ENCODE results near the gene ASTN2. TPM values are rescaled to one million over a fixed set of nuclear protein-coding genes. Genes with fewer than 3 reads are reported as not detected.

Gene ASTN2
- total and polyA plus RNA-seq, 2 donors (not counting 3 experiments of a cell fraction or from before 2014, with no cell fraction given) = 1.0 to 1.9 TPM

DNA sequence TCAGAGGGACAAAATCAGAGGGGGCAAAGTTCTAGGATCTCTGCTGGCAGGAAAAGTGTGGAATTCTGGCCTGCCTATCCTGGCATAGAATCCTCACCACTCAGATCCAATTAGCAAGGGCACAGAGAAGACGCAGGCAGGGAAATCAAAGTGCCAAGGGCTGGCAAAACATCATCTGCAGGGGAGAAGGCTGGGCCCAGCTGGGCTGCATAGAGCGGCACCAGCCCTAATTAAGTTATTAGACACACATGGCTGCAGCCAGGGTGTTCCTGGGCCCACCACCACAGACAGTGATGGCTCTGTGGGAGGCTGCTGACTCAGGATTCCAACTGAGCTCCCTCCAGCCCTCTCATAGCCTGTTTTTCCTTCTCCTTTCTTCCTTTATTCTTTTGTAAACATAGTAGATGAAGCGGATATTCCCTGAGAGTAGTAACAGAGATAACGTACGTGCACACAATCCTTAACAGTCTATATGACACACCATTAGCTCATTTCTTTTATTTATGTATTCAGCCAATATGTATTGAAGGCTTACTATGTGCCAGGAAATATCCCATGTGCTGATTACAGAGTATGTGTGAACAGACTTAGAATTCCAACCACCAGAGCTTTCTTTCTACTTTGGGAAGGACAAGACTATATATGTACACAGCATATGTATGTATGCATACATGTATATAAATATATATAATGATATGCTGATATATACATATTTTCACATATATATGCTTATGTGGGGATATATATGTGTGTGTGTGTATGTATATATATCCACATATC is 236.1 kb downstream of the ASTN2 start:
- H2AFZ ChIP-seq (ENCODE audit: low read depth, low read length) = no peak overlapping the region
- no peak overlapping the region for H3K9ac ChIP-seq (replicated peaks; ENCODE audit: extremely low read depth, insufficient read depth, low read length)

More for the DNA sequence above, 236.1 kb downstream of the ASTN2 start:
- no peak for DNase-seq (ENCODE audit: low read depth, low spot score)
- no peaks in the 10 kb centered on the region for H3K36me3 ChIP-seq (ENCODE audit: control insufficient read depth in 2 of 2, extremely low read depth in 1 of 2, insufficient read depth in 2 of 2, low read length in 2 of 2)
- intact Hi-C loops (cut with micrococcal nuclease) = no loop called here
- H3K9me1 ChIP-seq (replicated peaks; ENCODE audit: control insufficient read depth, extremely low read depth, insufficient read depth, low read length) = no peaks in the 10 kb centered on the region
- FAIRE-seq = no peak
- H3K79me2 ChIP-seq (ENCODE audit: control insufficient read depth, insufficient read depth, low read length) = no peaks in the 10 kb centered on the region
- H4K20me1 ChIP-seq (replicated peaks; ENCODE audit: control insufficient read depth, extremely low read depth, insufficient read depth, low read length) = no peaks in the 10 kb centered on the region
- CTCF ChIA-PET = no interaction called here
- TF ChIP-seq EZH2 (IDR thresholded peaks at IDR 0.05; ENCODE audit: borderline replicate concordance, low read depth, low read length, severe bottlenecking) = no peak
- TF ChIP-seq MYC (IDR thresholded peaks at IDR 0.05; ENCODE audit: low read depth, low read length) = no peak
- TF ChIP-seq, protein P1, sequence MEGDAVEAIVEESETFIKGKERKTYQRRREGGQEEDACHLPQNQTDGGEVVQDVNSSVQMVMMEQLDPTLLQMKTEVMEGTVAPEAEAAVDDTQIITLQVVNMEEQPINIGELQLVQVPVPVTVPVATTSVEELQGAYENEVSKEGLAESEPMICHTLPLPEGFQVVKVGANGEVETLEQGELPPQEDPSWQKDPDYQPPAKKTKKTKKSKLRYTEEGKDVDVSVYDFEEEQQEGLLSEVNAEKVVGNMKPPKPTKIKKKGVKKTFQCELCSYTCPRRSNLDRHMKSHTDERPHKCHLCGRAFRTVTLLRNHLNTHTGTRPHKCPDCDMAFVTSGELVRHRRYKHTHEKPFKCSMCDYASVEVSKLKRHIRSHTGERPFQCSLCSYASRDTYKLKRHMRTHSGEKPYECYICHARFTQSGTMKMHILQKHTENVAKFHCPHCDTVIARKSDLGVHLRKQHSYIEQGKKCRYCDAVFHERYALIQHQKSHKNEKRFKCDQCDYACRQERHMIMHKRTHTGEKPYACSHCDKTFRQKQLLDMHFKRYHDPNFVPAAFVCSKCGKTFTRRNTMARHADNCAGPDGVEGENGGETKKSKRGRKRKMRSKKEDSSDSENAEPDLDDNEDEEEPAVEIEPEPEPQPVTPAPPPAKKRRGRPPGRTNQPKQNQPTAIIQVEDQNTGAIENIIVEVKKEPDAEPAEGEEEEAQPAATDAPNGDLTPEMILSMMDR (IDR thresholded peaks at IDR 0.05; ENCODE audit: extremely low read depth in 1 of 2, insufficient read depth in 1 of 2, low read depth in 1 of 2, low read length in 2 of 2) = no peak
- TF ChIP-seq FOS (IDR thresholded peaks at IDR 0.05; ENCODE audit: borderline replicate concordance, insufficient read depth, low read length) = no peak
- TF ChIP-seq GATA2 (IDR thresholded peaks at IDR 0.05; ENCODE audit: insufficient read depth, insufficient read length, low read depth, low read length) = no peak
- TF ChIP-seq POLR2AphosphoS5 (IDR thresholded peaks at IDR 0.05; ENCODE audit: insufficient read depth, low read depth, low read length) = no peak
- TF ChIP-seq, protein P2, sequence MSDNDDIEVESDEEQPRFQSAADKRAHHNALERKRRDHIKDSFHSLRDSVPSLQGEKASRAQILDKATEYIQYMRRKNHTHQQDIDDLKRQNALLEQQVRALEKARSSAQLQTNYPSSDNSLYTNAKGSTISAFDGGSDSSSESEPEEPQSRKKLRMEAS (IDR thresholded peaks at IDR 0.05; ENCODE audit: insufficient read depth, insufficient read length) = no peak
- no peak for TF ChIP-seq JUN (IDR thresholded peaks at IDR 0.05; ENCODE audit: borderline replicate concordance, insufficient read depth, insufficient read length, low read depth)
- TF ChIP-seq POLR2A (IDR thresholded peaks at IDR 0.05; ENCODE audit: low read depth, low read length) = no peak
- no TSS peak for BruUV-seq (replicated peaks)
- POLR2A ChIA-PET = no interaction called here
- no peak overlapping the region for H3K27ac ChIP-seq (ENCODE audit: insufficient read depth, low read depth, low read length)
- H3K27me3 ChIP-seq (ENCODE audit: control insufficient read depth in 2 of 2, insufficient read depth in 2 of 2, low read length in 2 of 2) = no peaks in the 10 kb centered on the region
- no peak overlapping the region for H3K4me2 ChIP-seq (ENCODE audit: insufficient read depth, low read length)
- H3K4me1 ChIP-seq (ENCODE audit: control insufficient read depth, extremely low read depth, insufficient read depth, low read length) = no peaks in the 10 kb centered on the region
- no peak overlapping the region for H3K4me3 ChIP-seq (replicated peaks in 1 of 3; ENCODE audit: insufficient read depth in 1 of 3, low read depth in 1 of 3, low read length in 3 of 3)
- peaks cover 2% of the 10 kb centered on the region for H3K9me3 ChIP-seq (replicated peaks; ENCODE audit: control insufficient read depth, insufficient read depth, low read length)
- dilution Hi-C loops (cut with MboI; ENCODE audit: extremely low pct_ligation_motif_present, low sequenced_read_pairs) = no loop called here

Measured in endothelial cell of umbilical vein (primary cell).